Aorta (tissue), 5 donors: Measurements from ENCODE around the gene FBXO46. TPM values are rescaled to one million over a fixed set of nuclear protein-coding genes. Genes with fewer than 3 reads are reported as not detected.
"Not testable (repeated sequence)": the region's sequence is repeated elsewhere in the genome, so short reads cannot be mapped to it uniquely, and the experiment has no call there.

Experiments
- ATAC-seq: fragments of 200-7000 bp; cut with Tn5 transposase; one replicate; pipeline ENCODE4 v1.9.1; 2022; ENCODE audit warnings: moderate library complexity; ENCODE audit not compliant: low FRiP score
- DNase-seq, 2 donors: peaks; one replicate each; pipeline ENCODE4 v3.0.0-alpha.2; 2020
- H3K27ac ChIP-seq, 2 donors: one replicate each; pipeline ENCODE4 v1.5.1; 2013; ENCODE audit warnings: low read length in 2 of 2, mild to moderate bottlenecking in 2 of 2, moderate library complexity in 2 of 2, control low read depth in 1 of 2, inconsistent platforms in 1 of 2, low read depth in 1 of 2
- H3K27me3 ChIP-seq, 2 donors: one replicate each; pipeline ENCODE4 v1.6.1; 2013; ENCODE audit warnings: control low read depth in 1 of 2, low read length in 1 of 2, mild to moderate bottlenecking in 1 of 2, moderate library complexity in 1 of 2; ENCODE audit not compliant: insufficient read depth in 2 of 2, control insufficient read depth in 1 of 2
- H3K36me3 ChIP-seq, 2 donors: one replicate each; pipeline ENCODE4 v1.6.1; 2013; ENCODE audit warnings: control low read depth in 1 of 2, low read length in 1 of 2, mild to moderate bottlenecking in 1 of 2; ENCODE audit not compliant: insufficient read depth in 2 of 2, control insufficient read depth in 1 of 2
- H3K4me1 ChIP-seq, 2 donors: one replicate each; pipeline ENCODE4 v1.6.1; 2013; ENCODE audit warnings: low read length in 2 of 2, control low read depth in 1 of 2, mild to moderate bottlenecking in 1 of 2, moderate library complexity in 1 of 2; ENCODE audit not compliant: insufficient read depth in 2 of 2, control insufficient read depth in 1 of 2
- H3K4me3 ChIP-seq, 2 donors: one replicate each; pipeline ENCODE4 v1.5.1; 2013; ENCODE audit warnings: low read length in 2 of 2, control low read depth in 1 of 2, mild to moderate bottlenecking in 1 of 2
- H3K9me3 ChIP-seq: one replicate; pipeline ENCODE4 v1.6.1; 2013; ENCODE audit warnings: mild to moderate bottlenecking, low read length; ENCODE audit not compliant: control insufficient read depth
- WGBS, 2 donors: extraction: QIAGEN DNeasy Blood & Tissue Kit; methylation state at CpG; one replicate each; pipeline ENCODE4 v1.1.7; 2013; 5-methylcytosine and 5-hydroxymethylcytosine counted together
- intact Hi-C, 2 donors: fragments of 100-400 bp; cut with DNase I; formaldehyde crosslinking; loops; one replicate each; pipeline versions ENCODE4 v1.14.2 to v1.15.0; 2022
- polyA plus RNA-seq, 2 donors: library from polyadenylated mRNA; stranded (reverse); fragments of 200-250 nt; gene quantifications; one replicate each; pipeline ENCODE4 v1.2.3, GENCODE V29; 2013
- total RNA-seq, 2 donors: library from RNA; stranded (reverse); fragmentation: NEBNext Ultra II Directional; extraction: Animal tissue kit (Norgen Biotek cat#: 25700); gene quantifications; one replicate each; pipeline ENCODE4 v1.2.1, GENCODE V29; 2021
- donor health status: healthy with polysubstance abuse.
- donor health status: Bipolar disorder and iron deficiency.
- donor health status: DM: no; HTN: no; CAD: no.
- donor health status: DM: no; HTN: no; CAD: no.
- donor health status: DM: yes; HTN: yes; CAD: no.

Gene FBXO46
- total and polyA plus RNA-seq, 4 donors: 1.9 to 15.5 (median 8.9) TPM

GRCh38 chr19:45720065-45720464, 10.6 kb downstream of the FBXO46 start:
- ATAC-seq, H3K27me3 ChIP-seq, DNase-seq, H3K9me3 ChIP-seq, H3K36me3 ChIP-seq, intact Hi-C loops, H3K4me1 ChIP-seq, H3K4me3 ChIP-seq, H3K27ac ChIP-seq: not testable (repeated sequence)
- 96 to 97% methylated on average over 11 of the region's 11 CpGs for WGBS, 2 donors

GRCh38 chr19:45717983-45718650, 12.6 kb downstream of the FBXO46 start:
- 51 to 52% methylated on average over 12 of the region's 12 CpGs for WGBS, 2 donors
- intact Hi-C loops: loop anchor here in 1 of 2 donors (5.0 to 10.0 kb wide), 2 partner anchors 49 to 1327 kb away; partner anchors contain the start of genes SIX5 and TMEM160

GRCh38 chr19:45717131-45717982, 13.3 kb downstream of the FBXO46 start:
- intact Hi-C loops: loop anchor here in 1 of 2 donors (5.0 to 10.0 kb wide), 2 partner anchors 50 to 1327 kb away; partner anchors contain the start of genes SIX5 and TMEM160
- Histone ChIP-seq H3K27me3 (no peaks in the 10 kb centered on the region), H3K4me1 (no peaks in the 10 kb centered on the region), H3K9me3 (no peaks in the 10 kb centered on the region), H3K4me3 (peak overlapping the region; percentile 35 to 64), H3K27ac (peak overlapping the region in 1 of 2 donors; percentile 77), H3K36me3 (no peaks in the 10 kb centered on the region)
- WGBS, 2 donors: 0% methylated on average over 51 of the region's 51 CpGs
- DNase-seq (peak; percentile 99), ATAC-seq (peak; percentile 99)

More at GRCh38 chr19:45717983-45718650, 12.6 kb downstream of the FBXO46 start:
- no peaks in the 10 kb centered on the region for H3K27me3 ChIP-seq
- H3K36me3 ChIP-seq: no peaks in the 10 kb centered on the region
- no peaks in the 10 kb centered on the region for H3K4me1 ChIP-seq
- peak overlapping the region; percentile 14 to 47 for H3K4me3 ChIP-seq
- no peak for ATAC-seq
- H3K9me3 ChIP-seq: no peaks in the 10 kb centered on the region
- peak in 1 of 2 donors; percentile 58 for DNase-seq
- H3K27ac ChIP-seq: peak overlapping the region in 1 of 2 donors; percentile 77

- peak overlapping the region; percentile 35 to 64 for H3K4me3 ChIP-seq
- H3K36me3 ChIP-seq: no peaks in the 10 kb centered on the region
- 1% methylated on average over 24 of the region's 24 CpGs for WGBS, 2 donors
- H3K4me1 ChIP-seq: no peaks in the 10 kb centered on the region
- intact Hi-C loops: loop anchor here in 1 of 2 donors (5.0 to 10.0 kb wide), 2 partner anchors 51 to 1328 kb away; partner anchors contain the start of genes SIX5 and TMEM160
- no peaks in the 10 kb centered on the region for H3K27me3 ChIP-seq
- DNase-seq (no peak), ATAC-seq (no peak)
- H3K9me3 ChIP-seq: no peaks in the 10 kb centered on the region
- no peak overlapping the region for H3K27ac ChIP-seq
Observed at GRCh38 chr19:45716359-45717130, 14.2 kb downstream of the FBXO46 start.

DNA sequence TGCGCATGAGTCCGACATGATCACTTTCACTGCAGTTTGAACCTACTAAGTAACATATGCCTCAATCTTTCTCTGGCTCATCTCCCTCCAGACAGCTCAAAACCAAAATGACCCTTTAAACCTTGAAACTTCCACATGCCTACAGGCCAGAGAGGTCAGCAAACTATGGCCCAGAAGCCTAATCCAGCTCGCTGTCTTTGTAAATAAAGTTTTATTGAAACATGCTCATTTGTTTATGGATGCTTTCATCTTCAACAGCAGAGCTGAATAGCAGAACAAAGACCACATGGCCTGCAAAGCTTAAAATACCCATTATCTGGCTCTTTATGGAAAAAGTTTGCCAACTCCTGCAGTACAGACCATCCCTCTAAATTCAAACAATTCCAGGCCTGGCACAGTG, 15.6 kb downstream of the FBXO46 start:
- intact Hi-C loops: loop anchor here in 1 of 2 donors (5.0 to 10.0 kb wide), 2 partner anchors 52 to 1330 kb away; partner anchors contain the start of genes SIX5 and TMEM160
- H3K27ac ChIP-seq: no peak overlapping the region
- no peaks in the 10 kb centered on the region for H3K9me3 ChIP-seq
- DNase-seq (no peak), ATAC-seq (no peak)
- H3K36me3 ChIP-seq: no peaks in the 10 kb centered on the region
- H3K27me3 ChIP-seq: no peaks in the 10 kb centered on the region
- H3K4me1 ChIP-seq: no peaks in the 10 kb centered on the region
- 96% methylated on average over 3 of the region's 3 CpGs for WGBS, 2 donors
- no peak overlapping the region for H3K4me3 ChIP-seq

GRCh38 chr19:45713141-45713540, 17.6 kb downstream of the FBXO46 start:
- no peaks in the 10 kb centered on the region for H3K9me3 ChIP-seq
- no peaks in the 10 kb centered on the region for H3K4me1 ChIP-seq
- H3K27me3 ChIP-seq: no peaks in the 10 kb centered on the region
- H3K27ac ChIP-seq: no peak overlapping the region
- ATAC-seq: no peak
- 90 to 91% methylated on average over 14 to 15 of the region's 15 CpGs for WGBS, 2 donors
- DNase-seq: no peak
- H3K36me3 ChIP-seq: no peaks in the 10 kb centered on the region
- intact Hi-C loops: loop anchor here in 1 of 2 donors (10.0 kb wide), 1 partner anchor 1332 kb away; the partner anchor contains the start of gene TMEM160
- H3K4me3 ChIP-seq: no peak overlapping the region

DNA sequence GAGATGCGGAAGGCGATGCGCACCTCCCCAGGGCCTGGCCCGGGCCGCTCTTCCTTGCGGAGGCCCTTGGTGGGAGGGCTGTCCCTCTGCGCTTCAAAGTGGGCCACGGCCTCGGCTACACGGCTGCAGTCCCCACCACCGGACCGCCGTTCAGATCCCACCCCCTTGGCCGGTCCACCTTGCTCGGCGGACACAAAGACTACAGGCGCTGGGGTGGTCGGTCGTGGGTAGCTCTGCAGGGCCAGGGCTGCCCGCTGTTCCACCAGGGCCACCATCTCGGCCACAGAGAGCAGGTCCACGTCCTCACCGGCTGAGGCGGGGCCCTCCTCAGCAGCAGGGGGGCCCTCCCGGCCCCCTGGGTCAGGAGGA, 18.0 kb downstream of the FBXO46 start:
- DNase-seq (no peak), ATAC-seq (no peak)
- Histone ChIP-seq H3K4me1 (no peaks in the 10 kb centered on the region), H3K27ac (no peak overlapping the region), H3K9me3 (no peaks in the 10 kb centered on the region), H3K27me3 (no peaks in the 10 kb centered on the region), H3K36me3 (no peaks in the 10 kb centered on the region), H3K4me3 (no peak overlapping the region)
- intact Hi-C loops: loop anchor here in 1 of 2 donors (10.0 kb wide), 1 partner anchor 1332 kb away; the partner anchor contains the start of gene TMEM160
- 94 to 96% methylated on average over 22 to 25 of the region's 25 CpGs for WGBS, 2 donors
